Fibroblast of mammary gland (primary cell): Measurements from ENCODE around the gene NOP9.

Experiments used
- DNase-seq: peaks from one replicate; pipeline ENCODE4 v3.0.0-alpha.2; 2010; ENCODE audit warnings: low read depth
- H3K4me3 ChIP-seq: 2 replicates; pipeline ENCODE4 v1.5.1; 2011; ENCODE audit warnings: low read depth, mild to moderate bottlenecking, low read length, moderate library complexity; ENCODE audit not compliant: control insufficient read depth
- CTCF ChIP-seq: conservative IDR thresholded peaks from 2 replicates; pipeline ENCODE4 v1.5.1; 2011; ENCODE audit warnings: low read depth, low read length, inconsistent platforms; ENCODE audit not compliant: control insufficient read depth, insufficient read depth

Gene NOP9

GRCh38 chr14:24282736-24283135 lies 16.9 kb upstream of the NOP9 start:
- no peak for TF ChIP-seq CTCF
- H3K4me3 ChIP-seq, result no peak overlapping the region
- DNase-seq, result no peak

- no peak overlapping the region for H3K4me3 ChIP-seq
- no peak for TF ChIP-seq CTCF
- no peak for DNase-seq
These were observed 15.7 kb upstream of the NOP9 start for GRCh38 chr14:24283796-24284460.

GRCh38 chr14:24284501-24285035 lies 15.1 kb upstream of the NOP9 start:
- TF ChIP-seq CTCF, result no peak
- DNase-seq, result no peak
- no peak overlapping the region for H3K4me3 ChIP-seq

GRCh38 chr14:24285351-24285750 lies 14.3 kb upstream of the NOP9 start:
- no peak for TF ChIP-seq CTCF
- DNase-seq, result no peak
- H3K4me3 ChIP-seq, result no peak overlapping the region

GRCh38 chr14:24286996-24287395 lies 12.7 kb upstream of the NOP9 start:
- no peak for DNase-seq
- no peak overlapping the region for H3K4me3 ChIP-seq
- no peak for TF ChIP-seq CTCF

- no peak overlapping the region for H3K4me3 ChIP-seq
- DNase-seq, result no peak
These were observed 9.9 kb upstream of the NOP9 start for GRCh38 chr14:24289649-24290280.

More at GRCh38 chr14:24289649-24290280, 9.9 kb upstream of the NOP9 start:
- no peak for TF ChIP-seq CTCF
